GM12801 (cell line): ENCODE results near the gene TARP.

Experiments
- TF ChIP-seq, protein P1 (sequence below): IDR thresholded peaks from one replicate; pipeline ENCODE4 v1.5.1; 2011; ENCODE audit warnings: control low read depth; ENCODE audit not compliant: insufficient read length; ENCODE audit errors: extremely low read depth

The TARP gene

DNA sequence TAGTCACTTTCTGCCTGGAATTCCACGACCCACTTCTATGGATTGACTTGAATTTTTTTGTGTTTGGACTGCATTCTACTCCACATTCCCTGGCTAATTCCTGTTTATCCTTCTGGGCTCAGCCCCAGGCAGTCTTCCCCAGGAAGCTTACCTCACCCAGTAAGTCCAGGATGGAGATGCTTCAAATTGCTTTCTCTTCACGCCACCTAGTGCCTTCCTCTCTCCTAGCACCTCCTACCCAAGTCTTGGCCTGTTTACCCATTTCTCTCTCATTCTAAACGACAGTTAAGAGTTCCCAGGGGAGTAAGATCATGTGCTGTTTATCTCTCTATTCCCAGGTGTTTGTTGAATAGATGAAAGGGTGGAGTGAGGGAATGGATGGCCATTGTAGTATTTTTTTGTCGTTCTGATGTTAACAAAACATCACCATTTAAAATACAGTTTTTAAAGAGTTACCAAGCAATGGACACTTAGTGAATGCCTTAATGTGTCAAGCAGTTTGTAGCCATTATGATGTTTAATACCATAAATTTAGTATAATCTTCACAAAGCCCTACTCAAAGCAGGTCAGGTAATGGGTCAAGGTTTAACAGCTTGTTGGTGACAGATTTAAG lies 45.5 kb upstream of the TARP start:
- TF ChIP-seq, protein P1, sequence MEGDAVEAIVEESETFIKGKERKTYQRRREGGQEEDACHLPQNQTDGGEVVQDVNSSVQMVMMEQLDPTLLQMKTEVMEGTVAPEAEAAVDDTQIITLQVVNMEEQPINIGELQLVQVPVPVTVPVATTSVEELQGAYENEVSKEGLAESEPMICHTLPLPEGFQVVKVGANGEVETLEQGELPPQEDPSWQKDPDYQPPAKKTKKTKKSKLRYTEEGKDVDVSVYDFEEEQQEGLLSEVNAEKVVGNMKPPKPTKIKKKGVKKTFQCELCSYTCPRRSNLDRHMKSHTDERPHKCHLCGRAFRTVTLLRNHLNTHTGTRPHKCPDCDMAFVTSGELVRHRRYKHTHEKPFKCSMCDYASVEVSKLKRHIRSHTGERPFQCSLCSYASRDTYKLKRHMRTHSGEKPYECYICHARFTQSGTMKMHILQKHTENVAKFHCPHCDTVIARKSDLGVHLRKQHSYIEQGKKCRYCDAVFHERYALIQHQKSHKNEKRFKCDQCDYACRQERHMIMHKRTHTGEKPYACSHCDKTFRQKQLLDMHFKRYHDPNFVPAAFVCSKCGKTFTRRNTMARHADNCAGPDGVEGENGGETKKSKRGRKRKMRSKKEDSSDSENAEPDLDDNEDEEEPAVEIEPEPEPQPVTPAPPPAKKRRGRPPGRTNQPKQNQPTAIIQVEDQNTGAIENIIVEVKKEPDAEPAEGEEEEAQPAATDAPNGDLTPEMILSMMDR = no peak

DNA sequence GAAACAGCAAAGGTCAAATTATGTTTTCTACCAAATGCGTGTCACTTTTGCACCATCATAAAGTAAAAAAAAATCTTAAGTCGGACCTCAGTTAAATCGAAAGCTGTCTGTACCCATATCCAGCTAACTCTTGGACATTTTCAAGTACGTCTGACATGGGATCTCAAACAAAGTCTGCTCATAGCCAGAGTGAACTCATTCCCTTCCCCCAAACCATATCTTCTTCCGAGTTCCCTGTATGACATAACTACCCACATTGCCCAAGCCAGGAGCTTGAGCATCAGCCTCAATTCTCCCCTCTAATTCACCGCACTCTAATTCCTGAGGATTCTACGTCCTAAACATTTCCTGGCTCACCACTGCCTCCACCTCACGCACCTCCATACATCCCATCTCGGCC lies 44.8 kb upstream of the TARP start:
- TF ChIP-seq, protein P1 = no peak

DNA sequence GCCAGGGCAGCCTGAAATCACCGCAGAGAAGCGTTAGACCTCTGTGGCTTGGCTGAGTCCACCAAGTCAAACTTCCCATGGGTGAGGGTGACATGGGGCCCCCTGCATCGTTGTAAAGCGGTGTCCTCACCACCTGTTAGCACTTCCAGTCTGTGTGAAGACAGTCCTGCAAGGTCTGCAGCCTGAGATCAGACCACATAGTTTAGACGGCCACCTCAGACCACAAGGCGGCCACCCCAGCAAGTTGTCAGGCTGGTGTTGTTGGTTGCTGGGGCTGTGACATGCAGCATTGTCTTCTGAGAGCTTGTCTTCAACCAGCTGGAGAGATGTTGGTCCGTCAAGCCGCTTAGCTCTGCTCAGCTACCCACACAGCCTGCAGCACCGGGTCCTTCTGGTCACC lies 44.1 kb upstream of the TARP start:
- TF ChIP-seq, protein P1 = no peak

DNA sequence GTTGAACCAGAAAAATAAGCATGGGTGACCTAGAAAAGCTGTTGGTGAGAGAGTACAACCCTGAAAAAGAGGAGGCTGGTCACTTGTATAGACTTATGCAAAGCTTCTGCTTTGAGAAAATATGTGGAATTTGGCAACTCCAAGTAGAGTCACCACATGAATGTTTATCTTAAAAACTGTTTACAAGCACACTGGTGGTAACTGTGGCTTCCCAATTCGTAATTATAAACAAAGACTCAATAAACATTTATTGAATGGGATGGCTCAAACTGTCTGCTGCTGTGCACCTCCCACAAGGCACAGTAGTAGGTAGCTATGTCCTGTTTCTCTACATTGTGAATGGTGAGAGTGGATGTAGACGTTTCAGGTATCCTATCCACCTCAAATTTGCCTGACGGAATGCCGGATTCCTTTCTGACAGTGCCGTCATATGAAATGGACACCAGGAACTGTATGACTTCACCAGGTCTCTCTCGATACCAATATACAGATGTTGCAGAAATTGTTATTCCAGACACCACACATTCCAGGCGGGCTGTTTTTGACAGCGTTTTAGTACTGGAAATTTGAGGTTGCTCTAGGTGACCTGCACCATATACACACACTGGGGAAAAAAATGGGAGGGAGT lies 43.4 kb upstream of the TARP start:
- TF ChIP-seq, protein P1 = no peak

DNA sequence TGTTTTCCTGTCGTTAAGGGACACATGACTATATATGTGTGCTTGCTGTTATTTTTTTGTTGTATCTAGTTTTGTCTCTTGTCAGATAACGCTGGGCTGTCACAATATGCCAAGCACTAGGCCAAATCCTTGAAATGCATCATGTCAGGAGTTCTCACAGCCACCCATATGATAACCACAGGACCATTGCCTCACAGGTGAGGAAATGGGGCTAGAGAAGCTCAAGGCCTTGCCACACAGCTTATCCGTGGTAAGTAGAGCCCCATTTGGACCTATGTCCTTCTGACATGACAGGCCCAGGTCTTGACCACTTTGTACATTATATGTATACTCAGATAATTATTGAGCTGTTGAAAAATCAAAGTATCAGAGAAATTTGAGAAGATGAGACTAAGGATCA lies 42.0 kb upstream of the TARP start:
- TF ChIP-seq, protein P1 = no peak

DNA sequence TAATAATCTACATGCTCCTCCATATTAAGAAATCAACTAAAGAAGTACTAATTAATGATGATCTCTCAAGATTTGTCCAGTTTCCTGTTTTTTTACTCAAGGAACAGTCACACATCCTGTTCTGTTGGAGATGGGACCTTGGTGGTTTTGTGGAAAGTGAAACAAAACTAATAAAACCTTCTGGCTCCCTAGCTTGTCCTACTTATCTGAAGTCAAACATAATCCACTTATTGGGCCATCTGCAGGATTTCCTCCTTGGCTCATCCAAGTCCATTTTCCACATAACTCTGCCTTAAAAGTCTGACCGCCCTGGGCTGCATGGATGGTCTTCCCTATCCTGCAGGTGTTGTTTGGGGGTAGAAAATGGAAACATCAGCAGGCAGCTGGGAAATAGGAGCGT lies 39.4 kb upstream of the TARP start:
- TF ChIP-seq, protein P1 = no peak

DNA sequence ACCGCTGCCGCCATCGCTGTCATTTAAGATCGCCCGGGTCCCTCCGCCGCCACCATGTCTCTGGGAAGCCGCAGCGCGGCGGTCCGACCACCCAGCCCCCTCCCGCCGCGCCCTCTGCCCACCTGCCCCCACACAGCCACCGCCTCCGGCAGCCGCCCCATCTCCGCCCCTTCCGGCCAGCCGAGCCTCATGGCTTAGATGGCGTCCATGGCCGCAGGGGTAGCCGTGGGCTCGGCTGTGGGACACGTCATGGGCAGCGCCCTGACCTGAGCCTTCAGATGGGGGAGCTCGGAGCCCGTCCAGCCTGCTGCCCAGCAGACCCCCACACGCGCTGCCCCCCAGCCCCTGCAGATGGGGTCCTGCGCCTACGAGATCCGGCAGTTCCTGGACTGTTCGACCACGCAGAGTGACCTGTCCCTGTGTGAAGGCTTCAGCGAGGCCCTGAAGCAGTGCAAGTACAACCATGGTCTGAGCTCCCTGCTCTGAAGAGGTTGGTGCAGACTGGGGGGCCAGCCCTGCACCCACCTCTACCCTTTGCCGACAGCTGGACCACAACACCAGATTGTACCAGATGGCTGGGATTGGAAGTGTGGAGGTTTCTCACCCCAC lies 38.0 kb upstream of the TARP start:
- TF ChIP-seq, protein P1 = no peak
